DOHH2 (cell line): Measurements from ENCODE around the gene APOH.

Experiments used
- CTCF ChIP-seq: fragments of 200-600 bp; sonication (generic); IDR thresholded peaks from one replicate; pipeline ENCODE4 v1.5.1; 2014; ENCODE audit warnings: antibody characterized with exemption, mild to moderate bottlenecking, low read depth, low read length; ENCODE audit not compliant: poor library complexity, severe bottlenecking
- EZH2phosphoT487 ChIP-seq: fragments of 200-600 bp; sonication (generic); IDR thresholded peaks from 2 replicates; pipeline ENCODE4 v1.6.1; 2017; ENCODE audit warnings: borderline replicate concordance, mild to moderate bottlenecking, antibody characterized with exemption, low read length, moderate library complexity, mixed read lengths

- no peak for TF ChIP-seq CTCF
- TF ChIP-seq EZH2phosphoT487, result no peak
Observed at GRCh38 chr17:66241839-66242238, 12.6 kb upstream of the APOH start.
